Measurements from ENCODE around the gene ZW10. TPM values are rescaled to one million over a fixed set of nuclear protein-coding genes. Genes with fewer than 3 reads are reported as not detected.
A peak's percentile ranks its signal among the peaks of the same experiment; 100 is the strongest.
"Not testable (repeated sequence)": the region's sequence is repeated elsewhere in the genome, so short reads cannot be mapped to it uniquely, and the experiment has no call there.

ZW10 gene, protein sequence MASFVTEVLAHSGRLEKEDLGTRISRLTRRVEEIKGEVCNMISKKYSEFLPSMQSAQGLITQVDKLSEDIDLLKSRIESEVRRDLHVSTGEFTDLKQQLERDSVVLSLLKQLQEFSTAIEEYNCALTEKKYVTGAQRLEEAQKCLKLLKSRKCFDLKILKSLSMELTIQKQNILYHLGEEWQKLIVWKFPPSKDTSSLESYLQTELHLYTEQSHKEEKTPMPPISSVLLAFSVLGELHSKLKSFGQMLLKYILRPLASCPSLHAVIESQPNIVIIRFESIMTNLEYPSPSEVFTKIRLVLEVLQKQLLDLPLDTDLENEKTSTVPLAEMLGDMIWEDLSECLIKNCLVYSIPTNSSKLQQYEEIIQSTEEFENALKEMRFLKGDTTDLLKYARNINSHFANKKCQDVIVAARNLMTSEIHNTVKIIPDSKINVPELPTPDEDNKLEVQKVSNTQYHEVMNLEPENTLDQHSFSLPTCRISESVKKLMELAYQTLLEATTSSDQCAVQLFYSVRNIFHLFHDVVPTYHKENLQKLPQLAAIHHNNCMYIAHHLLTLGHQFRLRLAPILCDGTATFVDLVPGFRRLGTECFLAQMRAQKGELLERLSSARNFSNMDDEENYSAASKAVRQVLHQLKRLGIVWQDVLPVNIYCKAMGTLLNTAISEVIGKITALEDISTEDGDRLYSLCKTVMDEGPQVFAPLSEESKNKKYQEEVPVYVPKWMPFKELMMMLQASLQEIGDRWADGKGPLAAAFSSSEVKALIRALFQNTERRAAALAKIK
- 23.6 and 28.8 TPM in 2 replicates for total RNA-seq (2014; rRNA removed; shearing (Covaris generic))

DNA sequence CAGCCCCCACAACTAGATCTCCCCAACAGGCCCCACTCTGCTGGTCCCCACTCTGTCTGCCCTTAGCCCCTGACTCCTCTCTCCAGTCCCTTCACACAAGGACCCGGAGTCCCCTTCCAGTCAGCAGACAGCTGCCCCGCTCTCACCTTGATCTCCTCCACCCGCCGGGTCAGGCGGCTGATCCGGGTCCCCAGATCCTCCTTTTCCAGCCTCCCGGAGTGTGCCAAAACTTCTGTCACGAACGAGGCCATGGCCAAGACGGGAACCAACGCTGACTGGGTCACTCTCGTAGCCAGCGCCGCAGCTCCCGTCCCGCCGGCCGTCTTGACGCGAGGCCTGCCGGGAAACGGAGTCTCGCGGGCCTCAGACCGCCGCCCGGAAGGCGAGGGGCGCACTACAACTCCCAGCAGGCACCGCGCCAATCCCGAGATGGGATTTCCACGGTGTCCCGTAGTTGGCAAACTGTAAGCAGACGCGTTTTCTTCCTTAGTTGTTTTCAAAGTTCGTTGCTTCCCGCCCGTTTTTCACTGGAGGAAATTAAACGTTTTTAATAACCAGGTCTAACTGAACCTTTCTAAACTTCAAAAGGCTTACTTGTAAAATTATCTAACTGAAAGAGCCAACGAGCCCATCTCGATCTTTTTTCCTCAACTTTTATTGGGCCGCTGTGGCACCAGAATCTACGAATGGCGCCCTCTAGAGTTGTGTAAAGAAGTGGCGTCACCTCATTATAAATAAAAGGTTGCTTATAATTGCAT, at the start of gene ZW10:
TSS of gene ZW10 (minus strand) at position 277 of the 758 bp plus-strand sequence. CDS start at position 251, 26 bp downstream.
- peak; percentile 80 for DNase-seq (ENCODE audit: low spot score)

DNA sequence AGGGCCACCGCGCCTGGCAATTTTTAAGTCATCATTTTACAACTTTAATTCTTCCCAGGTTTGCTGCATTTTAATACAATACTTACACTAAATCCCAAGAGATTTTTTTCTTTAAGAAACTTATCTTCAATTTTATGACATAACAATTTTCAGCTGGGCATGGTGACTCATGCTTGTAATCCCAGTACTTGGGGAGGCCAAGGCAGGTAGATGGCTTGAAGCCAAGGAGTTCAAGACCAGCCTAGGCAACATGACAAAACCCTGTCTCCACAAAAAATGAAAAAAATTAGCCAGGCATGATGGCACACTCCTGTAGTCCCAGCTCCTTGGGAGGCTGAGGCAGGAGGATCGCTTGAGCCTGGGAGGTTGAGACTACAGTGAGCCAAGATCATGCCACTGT, 44.9 kb upstream of the ZW10 start:
- peak; percentile 3 for DNase-seq (ENCODE audit: low spot score)

DNA sequence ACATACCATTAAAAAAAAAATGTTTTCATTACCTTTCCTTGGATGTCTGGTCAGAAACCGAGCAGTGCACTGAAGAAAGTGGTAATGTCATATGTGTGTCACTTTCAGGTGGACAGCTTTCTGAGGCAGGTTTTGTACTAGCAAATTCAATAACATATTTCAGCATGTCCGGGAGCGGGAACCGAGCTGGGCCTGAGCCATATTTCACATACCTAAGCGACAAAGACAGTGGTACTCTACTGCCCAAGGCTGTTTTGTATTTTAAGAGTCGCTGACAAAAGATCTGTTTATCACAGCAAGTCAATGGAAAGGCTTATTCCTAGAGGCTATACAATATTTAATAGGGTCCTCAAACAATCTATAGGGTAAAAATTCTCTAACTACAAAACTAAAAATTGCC, 44.1 kb upstream of the ZW10 start:
- DNase-seq (ENCODE audit: low spot score), result no peak

DNA sequence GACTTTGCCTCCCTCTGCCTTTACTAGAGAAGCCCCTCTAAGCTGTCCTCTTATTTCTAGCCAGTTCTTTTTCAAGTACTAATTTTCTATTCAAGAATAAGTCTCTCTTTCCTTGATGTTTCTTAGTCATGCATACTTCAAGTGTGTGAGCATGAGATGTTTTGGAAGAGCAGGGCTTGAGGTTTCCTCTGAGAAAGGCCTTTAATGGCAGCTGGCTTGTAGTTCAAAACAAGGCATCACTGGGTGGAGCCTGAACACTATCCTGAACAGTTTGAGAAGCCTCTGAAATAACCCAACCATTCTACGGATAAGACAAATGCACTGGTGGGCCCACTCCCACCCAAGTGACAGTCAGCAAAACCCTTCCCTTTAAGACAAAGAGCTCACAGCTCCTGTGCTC, 43.7 kb upstream of the ZW10 start:
- DNase-seq (ENCODE audit: low spot score), result no peak

DNA sequence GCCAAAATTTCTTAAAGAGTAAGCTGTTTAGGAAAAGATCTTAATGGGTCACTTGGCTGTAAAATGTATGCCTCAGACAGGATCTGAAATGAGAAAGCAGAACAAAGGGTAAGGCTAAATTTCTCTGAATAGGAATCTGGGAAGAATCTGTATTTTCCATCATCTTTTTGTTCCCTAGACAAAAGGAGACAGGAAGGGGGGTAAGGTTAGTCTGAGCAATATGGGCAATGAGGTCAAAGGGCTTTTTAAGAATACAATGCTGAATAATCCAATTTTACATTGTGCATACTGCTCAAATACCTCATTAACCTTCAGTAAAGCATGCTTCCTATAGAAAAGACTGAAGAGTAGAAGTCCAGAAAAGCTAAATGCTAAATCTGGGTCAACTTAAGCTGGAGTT, 40.7 kb upstream of the ZW10 start:
- DNase-seq (ENCODE audit: low spot score), result no peak

DNA sequence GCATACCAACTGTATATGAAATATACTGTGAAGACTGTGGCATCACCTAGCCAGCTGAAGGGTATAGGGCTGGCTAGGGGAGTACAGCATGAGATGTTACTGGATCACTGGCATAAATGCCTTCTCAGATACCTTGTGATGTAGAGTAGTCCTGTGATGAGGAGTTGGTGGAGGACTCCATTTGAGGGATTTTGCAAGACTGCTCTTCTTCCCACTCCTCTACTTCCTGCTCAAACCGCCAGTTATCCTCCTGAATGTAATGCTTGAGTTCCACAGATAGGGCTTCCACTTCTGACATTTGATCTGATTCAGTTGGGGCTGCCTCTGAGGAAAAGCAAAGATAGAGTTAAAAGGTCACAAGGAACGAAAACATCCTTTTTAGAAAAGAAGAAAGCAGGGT, 35.4 kb upstream of the ZW10 start:
- no peak for DNase-seq (ENCODE audit: low spot score)

DNA sequence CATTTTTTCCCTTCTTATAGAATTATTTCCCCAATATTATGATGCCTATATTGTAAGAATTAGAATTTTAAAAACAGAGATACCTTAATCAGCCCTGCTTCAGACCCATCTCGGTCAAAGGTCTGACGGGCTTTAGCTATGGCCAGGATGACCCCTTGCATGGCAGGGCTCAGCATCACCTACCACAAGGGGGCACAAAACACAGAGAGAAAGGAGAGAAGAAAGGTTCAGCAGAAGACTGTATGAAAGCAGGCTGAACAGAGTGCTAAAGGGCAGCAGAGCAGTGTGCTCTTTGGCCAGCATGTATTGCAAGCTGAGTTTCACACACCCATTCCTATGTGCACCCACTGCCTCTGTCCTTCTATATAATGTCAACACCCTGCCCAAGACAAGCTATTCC, 32.9 kb upstream of the ZW10 start:
- DNase-seq (ENCODE audit: low spot score), result peak; percentile 2

DNA sequence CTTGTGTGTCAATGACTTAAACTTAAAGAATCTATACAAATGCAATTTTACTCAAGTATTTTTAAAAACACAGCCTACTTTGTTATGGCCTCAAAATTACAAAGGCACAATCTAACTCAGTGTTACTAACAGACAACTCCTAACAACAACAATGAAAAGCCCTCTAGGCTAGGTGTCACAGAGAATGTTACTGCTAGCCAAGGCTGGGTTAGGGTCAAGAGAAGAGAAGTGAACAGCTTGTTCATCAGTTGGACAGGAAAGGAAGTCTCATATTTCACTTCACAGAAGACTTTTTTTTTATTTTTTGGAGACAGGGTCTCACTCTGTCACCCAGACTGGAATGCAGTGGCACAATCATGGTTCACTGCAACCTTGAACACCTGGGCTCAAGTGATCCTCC, 32.1 kb upstream of the ZW10 start:
- DNase-seq (ENCODE audit: low spot score), result no peak

DNA sequence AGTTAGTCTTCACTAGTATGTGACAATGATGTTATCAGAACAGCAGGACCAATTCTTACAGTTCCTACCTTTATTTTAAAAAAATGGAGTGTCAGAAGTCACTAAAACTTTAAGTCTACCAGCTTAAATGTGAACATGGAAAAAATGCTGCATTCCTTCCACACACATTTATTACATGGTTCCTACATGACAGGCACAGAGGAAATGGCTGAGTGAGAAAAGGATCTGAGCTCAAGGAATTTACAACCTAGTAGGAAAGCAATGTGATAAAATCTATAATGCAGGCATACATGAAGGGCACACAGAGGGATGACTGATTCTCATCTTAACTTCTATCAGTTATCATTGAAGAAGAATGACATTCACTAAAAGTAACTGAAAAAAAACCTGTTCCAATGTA, 29.1 kb upstream of the ZW10 start:
- DNase-seq (ENCODE audit: low spot score), result no peak

DNA sequence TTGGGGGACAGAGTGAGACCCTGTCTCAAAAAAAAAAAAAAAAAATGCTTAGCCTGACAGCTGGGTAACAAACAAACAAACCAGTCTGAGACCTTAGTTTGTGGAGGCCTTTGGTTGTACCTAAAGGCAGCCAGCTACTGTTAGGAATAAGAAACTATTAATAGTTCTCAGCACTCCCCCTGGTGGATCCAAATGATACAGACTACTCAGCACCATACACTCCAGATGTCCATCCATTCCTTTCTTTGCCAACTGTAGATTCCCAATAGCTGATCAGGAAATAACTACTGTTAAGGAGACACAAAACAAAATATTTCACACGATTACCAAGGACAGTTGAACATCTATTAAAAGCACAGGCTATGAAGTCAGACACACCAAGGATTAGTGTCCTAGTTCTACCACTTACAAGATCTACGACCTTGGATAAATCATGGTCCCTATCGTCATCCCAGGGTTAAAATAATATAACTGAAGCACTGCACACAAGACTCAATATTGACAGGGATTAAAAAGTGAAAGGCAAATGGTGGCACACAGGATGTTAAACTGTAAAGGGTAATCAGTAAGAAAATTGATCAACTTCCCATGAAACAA, 23.3 kb upstream of the ZW10 start:
- DNase-seq (ENCODE audit: low spot score), result peak; percentile 54

DNA sequence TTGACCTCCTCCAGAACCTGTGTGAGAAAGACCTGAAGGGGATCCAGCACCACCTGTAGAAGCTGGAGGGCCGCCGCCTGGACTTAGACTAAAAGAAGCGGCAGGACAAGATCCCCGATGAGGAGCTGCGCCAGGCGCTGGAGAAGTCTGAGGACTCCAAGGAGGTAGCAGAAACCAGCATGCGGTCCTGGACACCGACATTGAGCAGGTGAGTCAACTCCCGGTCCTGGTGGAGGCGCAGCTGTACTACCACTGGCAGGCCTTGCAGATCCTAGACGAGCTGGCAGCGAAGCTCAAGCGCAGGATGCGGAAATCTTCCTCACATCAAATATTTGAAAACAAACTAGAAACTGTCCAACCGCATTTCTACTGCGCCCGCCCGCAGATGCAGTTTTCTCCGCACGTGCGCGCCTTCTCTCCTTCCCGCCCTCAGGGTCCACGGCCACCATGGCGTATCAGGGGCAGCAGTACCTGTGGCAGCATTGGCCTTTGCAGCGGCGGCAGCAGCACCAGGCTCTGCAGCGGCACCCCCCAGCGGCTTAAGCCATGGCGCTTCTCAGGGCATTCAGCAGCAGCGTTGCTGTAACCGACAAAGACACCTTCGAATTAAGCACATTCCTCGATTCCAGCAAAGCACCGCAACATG, 16.3 kb upstream of the ZW10 start:
- DNase-seq (ENCODE audit: low spot score), result no peak

DNA sequence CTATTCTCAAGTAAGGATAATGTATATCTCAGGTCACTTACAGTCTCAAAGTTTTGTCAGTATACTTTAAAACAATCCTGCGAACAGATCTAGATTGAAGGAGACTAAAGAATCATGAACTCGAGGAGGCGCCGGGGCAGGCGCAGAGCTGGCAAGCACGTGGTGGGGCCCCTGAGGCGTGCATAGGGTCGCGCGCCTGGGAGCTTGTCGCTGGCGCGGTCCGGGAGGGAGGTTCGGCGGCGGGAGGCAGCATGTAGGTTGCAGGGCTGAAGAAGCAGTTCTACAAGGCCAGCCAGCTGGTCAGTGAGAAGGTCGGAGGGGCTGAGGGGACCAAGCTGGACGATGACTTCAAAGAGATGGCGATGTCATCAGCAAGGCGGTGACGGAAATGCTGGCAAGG, 15.5 kb upstream of the ZW10 start:
- not testable (repeated sequence) for DNase-seq (ENCODE audit: low spot score)

DNA sequence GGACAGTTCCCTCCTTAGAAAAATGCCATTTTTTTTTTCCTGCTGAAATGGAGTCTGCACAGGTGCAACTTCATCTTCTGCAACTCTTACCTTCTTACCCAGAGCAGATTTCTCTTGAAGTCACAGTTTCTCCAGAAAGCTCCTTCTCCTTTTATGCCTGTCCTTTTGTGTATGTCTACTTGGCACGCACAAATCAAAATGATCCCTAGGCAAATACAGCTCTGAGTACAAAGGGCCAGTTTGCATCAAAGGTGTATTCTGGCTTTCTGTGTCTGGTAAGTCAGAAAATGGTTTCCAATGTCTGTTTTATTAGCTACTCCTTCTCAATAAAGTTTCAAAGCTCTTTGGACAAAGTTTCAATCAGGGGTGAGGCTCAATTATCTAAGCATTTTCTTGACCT, 8.6 kb upstream of the ZW10 start:
- DNase-seq (ENCODE audit: low spot score), result no peak

DNA sequence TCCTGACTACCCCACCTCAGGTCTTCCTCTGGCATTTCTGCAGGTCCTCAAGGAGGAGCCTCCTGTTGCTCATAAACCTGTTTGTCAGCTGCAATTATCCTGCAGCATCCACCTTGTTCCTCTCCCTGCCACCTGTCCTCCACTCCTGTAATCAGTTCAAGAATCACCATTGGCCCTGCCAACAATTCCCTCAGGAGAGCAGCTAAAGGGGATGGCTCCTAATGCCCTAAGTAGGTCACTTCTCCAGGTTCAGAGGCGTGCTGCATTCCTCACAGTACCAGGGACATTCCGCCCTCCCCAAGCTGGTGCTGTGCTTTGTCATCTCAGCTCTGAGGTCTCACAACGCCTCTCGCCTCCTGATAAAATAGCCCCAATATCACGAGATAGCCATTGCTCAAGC, 8.2 kb upstream of the ZW10 start:
- DNase-seq (ENCODE audit: low spot score), result no peak

DNA sequence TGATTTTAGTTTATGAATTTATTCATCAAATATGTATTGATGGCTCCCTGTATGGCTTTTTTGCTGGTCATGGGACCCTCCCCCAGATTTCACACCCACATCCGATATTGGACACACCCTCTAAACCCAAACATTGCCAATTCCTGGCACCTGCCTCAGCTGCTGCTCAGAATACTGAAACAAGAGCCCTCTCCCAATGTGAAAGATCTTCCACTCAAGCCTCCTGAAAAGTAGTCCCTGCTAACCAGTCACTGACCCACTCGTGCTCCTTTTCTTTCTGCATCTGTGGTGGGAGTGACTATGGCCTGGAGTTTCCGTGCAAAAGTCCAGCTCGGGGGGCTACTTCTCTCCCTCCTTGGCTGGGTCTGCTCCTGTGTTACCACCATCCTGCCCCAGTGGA, 6.0 kb upstream of the ZW10 start, which contains the start of gene CLDN25:
TSS of gene CLDN25 (plus strand) at position 301 of the 400 bp plus-strand sequence. CDS start at position 301, 0 bp downstream.
- no peak for DNase-seq (ENCODE audit: low spot score)

DNA sequence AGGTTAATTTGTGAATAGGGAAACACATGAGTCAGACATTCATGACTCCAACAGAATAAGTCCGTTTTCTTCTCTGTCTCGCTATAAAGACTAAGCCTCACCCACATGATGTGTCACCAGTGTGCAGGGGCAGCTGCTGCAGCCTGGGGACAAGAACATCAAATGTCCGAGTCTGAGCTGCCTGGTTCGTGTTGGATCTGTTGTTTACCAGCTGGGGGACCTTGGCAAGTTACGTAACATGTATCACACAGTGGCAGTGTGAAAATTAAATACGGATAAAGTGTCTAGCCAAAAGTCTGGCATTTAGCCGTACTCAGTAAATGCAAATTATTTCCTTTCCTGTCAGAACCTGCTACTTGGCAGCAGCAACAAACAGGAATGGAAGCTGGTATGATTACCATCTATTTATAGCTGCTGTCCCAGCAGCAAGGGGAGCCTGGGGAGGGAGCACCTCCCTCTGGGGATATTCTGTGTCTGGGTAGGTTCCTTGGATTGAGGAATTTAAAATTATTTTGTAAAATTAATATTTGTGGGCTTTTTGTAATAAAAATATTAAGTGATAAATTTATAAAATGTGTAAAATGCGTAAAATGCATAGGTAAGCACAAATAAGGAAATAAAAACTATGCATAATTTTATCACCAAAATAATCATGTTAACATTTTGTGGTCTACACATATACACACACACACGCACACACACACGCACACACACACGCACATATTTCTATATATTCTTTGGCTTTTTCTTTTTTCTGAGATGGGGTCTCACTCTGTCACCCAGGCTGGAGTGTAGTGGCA, 4.8 kb upstream of the ZW10 start:
- peak; percentile 52 for DNase-seq (ENCODE audit: low spot score)

DNA sequence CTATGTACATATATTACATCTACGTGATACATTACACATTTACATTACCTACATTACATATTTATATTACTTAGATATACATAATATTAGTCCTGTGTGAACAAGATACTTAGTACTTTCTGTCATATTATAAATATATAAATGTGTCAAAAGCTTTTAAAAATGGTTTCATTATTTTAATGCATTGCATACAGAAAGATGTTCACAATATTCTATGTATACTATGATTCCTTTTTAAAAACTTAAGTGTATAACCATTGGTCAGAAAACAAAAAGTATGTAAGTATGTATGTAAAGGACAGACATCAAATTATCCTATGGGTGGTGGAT, 647 bp upstream of the ZW10 start:
- no peak for DNase-seq (ENCODE audit: low spot score)

DNA sequence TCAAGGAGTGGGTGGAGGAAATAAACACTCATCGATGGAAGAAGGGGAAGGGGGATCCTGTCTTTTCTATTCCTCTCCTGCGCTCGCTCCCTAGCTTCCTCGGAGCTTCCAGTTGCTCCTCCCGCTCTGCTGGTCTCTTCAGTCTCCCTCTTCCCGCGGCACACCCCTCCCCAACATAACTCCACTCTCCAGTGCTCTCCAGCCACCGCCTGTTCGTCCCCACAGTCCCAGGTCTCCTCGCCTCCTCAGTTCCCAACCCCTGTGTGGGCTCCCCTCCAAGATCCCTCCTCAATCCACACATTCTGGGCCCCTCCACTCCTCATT, 438 bp downstream of the ZW10 start:
- DNase-seq (ENCODE audit: low spot score), result peak; percentile 2

DNA sequence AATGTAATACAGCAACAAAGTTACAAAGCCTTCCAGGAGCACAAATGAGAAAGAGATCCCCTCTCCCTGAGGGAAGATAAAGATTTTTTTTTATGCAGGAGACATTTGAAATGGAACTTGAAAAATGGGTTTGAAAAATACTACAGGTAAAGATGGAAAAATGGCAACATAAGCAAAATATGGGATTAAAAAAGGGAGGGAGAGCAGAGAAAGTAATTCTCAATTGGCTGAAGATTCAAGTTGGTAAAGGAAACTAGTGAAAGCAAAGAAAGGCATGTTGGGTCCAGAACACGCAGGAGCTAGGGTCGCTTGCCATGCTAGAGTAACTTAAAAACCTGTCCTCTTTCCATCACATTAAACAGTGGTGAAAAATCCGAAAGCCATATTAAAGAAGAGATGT, 1.5 kb downstream of the ZW10 start:
- DNase-seq (ENCODE audit: low spot score), result no peak

DNA sequence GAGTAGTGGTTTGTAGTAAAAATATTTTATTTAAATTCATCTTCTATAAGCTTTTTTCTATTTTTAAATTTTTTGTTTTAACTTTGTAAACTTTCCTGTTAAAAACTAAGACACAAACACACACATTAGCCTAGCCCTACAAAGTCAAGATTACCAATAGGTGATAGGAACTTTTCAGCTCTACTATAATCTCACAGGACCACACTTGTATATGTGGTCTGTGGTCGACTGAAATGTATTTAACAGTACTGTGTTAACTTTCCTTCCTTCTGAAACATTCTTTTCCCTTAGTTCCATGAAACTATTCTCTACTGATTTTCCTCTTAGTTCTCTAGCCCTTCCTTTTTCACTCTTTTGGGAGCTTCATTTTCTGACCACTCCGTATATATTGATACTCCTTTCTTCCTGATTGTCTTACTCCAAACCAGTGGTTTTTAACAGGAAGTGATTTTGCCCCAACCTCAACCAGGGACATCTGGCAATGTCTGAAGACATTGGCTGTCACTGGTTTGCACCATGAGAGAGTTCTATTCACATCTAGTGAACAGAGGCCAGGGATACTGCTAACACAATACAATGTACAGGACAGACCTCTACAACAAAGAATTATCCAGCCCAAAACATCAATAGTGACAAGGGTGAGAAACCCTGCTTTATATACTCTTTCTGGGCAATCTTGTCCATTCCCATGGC, 8.8 kb downstream of the ZW10 start:
- DNase-seq (ENCODE audit: low spot score), result no peak
